Measurements from ENCODE around the gene CASP8AP2.
"Not testable (repeated sequence)": the region's sequence is repeated elsewhere in the genome, so short reads cannot be mapped to it uniquely, and the experiment has no call there.

CASP8AP2 gene

DNA sequence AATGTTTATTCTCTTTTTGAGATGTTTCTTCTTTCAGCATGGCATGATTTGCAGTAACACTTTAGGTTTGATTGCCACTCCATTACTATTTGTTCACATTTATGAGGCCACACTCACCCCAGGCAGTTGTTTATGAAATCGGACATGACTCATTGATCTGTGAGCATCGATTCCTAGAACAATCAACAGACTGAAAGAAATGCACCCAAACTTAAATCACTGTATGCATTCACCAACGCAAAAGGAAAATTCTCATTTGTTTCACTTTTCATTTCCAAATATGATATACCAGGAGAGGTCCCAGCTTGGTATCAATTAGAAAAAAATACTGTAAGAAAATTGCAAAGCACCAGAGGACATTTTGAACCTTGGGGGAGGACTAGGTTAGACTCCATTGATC is 59.2 kb downstream of the CASP8AP2 start:
- DNase-seq (ENCODE audit: low spot score) = no peak

DNA sequence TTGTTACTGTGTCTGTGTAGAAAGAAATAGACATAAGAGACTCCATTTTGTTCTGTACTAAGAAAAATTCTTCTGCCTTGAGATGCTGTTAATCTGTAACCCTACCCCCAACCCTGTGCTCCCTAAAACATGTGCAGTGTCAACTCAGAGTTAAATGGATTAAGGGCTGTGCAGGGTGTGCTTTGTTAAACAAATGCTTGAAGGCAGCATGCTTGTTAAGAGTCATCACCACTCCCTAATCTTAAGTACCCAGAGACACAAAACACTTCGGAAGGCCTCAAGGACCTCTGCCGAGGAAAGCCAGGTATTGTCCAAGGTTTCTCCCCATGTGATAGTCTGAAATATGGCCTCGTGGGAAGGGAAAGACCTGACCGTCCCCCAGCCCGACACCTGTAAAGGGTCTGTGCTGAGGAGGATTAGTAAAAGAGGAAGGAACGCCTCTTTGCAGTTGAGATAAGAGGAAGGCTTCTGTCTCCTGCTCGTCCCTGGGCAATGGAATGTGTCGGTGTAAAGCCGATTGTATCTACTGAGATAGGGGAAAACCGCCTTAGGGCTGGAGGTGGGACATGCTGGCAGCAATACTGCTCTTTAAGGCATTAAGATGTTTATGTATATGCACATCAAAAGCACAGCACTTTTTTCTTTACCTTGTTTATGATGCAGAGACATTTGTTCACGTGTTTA is 61.3 kb downstream of the CASP8AP2 start:
- not testable (repeated sequence) for DNase-seq (ENCODE audit: low spot score)

- not testable (repeated sequence) for DNase-seq (ENCODE audit: low spot score)
Measured at GRCh38 chr6:89892577-89892976, 62.9 kb downstream of the CASP8AP2 start.

- no peak for DNase-seq (ENCODE audit: low spot score)
Measured at GRCh38 chr6:89894169-89894568, 64.5 kb downstream of the CASP8AP2 start, which contains the start of gene GJA10. TSS of gene GJA10 (plus strand) at chr6:89894469. CDS start at chr6:89894469, 0 bp downstream.

DNA sequence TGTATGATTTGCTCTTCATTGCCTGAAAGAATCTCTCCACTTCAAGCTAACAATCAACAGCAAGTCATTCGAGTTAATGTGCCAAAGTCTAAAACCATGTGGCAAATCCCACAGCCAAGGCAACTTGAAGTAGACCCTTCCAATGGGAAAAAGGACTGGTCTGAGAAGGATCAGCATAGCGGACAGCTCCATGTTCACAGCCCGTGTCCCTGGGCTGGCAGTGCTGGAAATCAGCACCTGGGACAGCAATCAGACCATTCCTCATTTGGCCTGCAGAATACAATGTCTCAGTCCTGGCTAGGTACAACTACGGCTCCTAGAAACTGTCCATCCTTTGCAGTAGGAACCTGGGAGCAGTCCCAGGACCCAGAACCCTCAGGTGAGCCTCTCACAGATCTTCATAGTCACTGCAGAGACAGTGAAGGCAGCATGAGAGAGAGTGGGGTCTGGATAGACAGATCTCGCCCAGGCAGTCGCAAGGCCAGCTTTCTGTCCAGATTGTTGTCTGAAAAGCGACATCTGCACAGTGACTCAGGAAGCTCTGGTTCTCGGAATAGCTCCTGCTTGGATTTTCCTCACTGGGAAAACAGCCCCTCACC is 65.7 kb downstream of the CASP8AP2 start:
- no peak for DNase-seq (ENCODE audit: low spot score)

GRCh38 chr6:89910001-89910901 is 80.6 kb downstream of the CASP8AP2 start:
- not testable (repeated sequence) for DNase-seq (ENCODE audit: low spot score)

GRCh38 chr6:89910902-89911240 is 81.2 kb downstream of the CASP8AP2 start:
- DNase-seq (ENCODE audit: low spot score) = no peak

- no peak for DNase-seq (ENCODE audit: low spot score)
Measured at GRCh38 chr6:89916136-89916920, 86.6 kb downstream of the CASP8AP2 start.

- no peak for DNase-seq (ENCODE audit: low spot score)
Measured at GRCh38 chr6:89917216-89917615, 87.5 kb downstream of the CASP8AP2 start.

GRCh38 chr6:89917801-89918366 is 88.2 kb downstream of the CASP8AP2 start:
- no peak for DNase-seq (ENCODE audit: low spot score)

Measured in hematopoietic multipotent progenitor cell treated with erythropoietin and hydrocortisone succinate and interleukin-3 and kit ligand, for 15 days (in vitro differentiated cells).